Stimulated activated CD4-positive, alpha-beta T cell treated with anti-CD3 and anti-CD28 coated beads, Interleukin-12 subunit alpha, Interleukin-12 subunit beta, amount 100 ng/mL, for 48 hours (primary cell): ENCODE data around the gene RAB5A.
"Not testable (repeated sequence)": the region's sequence is repeated elsewhere in the genome, so short reads cannot be mapped to it uniquely, and the experiment has no call there.

Experiments
- DNase-seq, 3 donors: peaks; one replicate each; pipeline ENCODE4 v3.0.0-alpha.2; 2020; ENCODE audit warnings: low read depth in 2 of 3, low spot score in 1 of 3

RAB5A gene

GRCh38 chr3:19947549-19948225 lies 790 bp downstream of the RAB5A start:
- DNase-seq: peak in 1 of 3 donors; percentile 39

- DNase-seq: no peak
Observed at GRCh38 chr3:19948226-19948591, 1.3 kb downstream of the RAB5A start.

- DNase-seq: no peak
Observed at GRCh38 chr3:19950316-19950715, 3.4 kb downstream of the RAB5A start.

GRCh38 chr3:19954676-19955075 lies 7.8 kb downstream of the RAB5A start:
- DNase-seq: no peak

- DNase-seq: not testable (repeated sequence)
Observed at GRCh38 chr3:19957354-19957753, 10.5 kb downstream of the RAB5A start.

GRCh38 chr3:19959505-19959904 lies 12.6 kb downstream of the RAB5A start:
- DNase-seq: no peak

- no peak for DNase-seq
Observed at GRCh38 chr3:19960696-19961095, 13.8 kb downstream of the RAB5A start.

- DNase-seq: no peak
Observed at GRCh38 chr3:19961960-19962359, 15.1 kb downstream of the RAB5A start.

GRCh38 chr3:19967208-19967607 lies 20.3 kb downstream of the RAB5A start:
- DNase-seq: no peak

GRCh38 chr3:19967812-19968211 lies 20.9 kb downstream of the RAB5A start:
- DNase-seq: no peak

GRCh38 chr3:19970327-19970726 lies 23.4 kb downstream of the RAB5A start:
- DNase-seq: no peak

GRCh38 chr3:19972054-19972453 lies 25.2 kb downstream of the RAB5A start:
- no peak for DNase-seq

- DNase-seq: not testable (repeated sequence)
Observed at GRCh38 chr3:19988904-19989303, 42.0 kb downstream of the RAB5A start.

- DNase-seq: no peak
Observed at GRCh38 chr3:19994796-19995195, 47.9 kb downstream of the RAB5A start.

- no peak for DNase-seq
Observed at GRCh38 chr3:19997502-19997901, 50.6 kb downstream of the RAB5A start.

GRCh38 chr3:20001932-20002331 lies 55.0 kb downstream of the RAB5A start:
- DNase-seq: no peak

GRCh38 chr3:20007960-20008359 lies 61.1 kb downstream of the RAB5A start:
- DNase-seq: no peak

- DNase-seq: no peak
Observed at GRCh38 chr3:20008646-20009045, 61.7 kb downstream of the RAB5A start.

- DNase-seq: no peak
Observed at GRCh38 chr3:20012164-20012563, 65.3 kb downstream of the RAB5A start, which contains the start of gene PP2D1. PP2D1 (minus strand) TSS chr3:20012264; CDS start chr3:20012072, 192 bp downstream.

GRCh38 chr3:20013396-20013795 lies 66.5 kb downstream of the RAB5A start:
- no peak for DNase-seq

GRCh38 chr3:20015525-20015924 lies 68.6 kb downstream of the RAB5A start:
- no peak for DNase-seq

GRCh38 chr3:20016076-20016475 lies 69.2 kb downstream of the RAB5A start:
- not testable (repeated sequence) for DNase-seq

- no peak for DNase-seq
Observed at GRCh38 chr3:20022954-20023622, 76.2 kb downstream of the RAB5A start.
